ENCODE results near the gene FAM117B. TPM values are rescaled to one million over a fixed set of nuclear protein-coding genes. Genes with fewer than 3 reads are reported as not detected.

Gene FAM117B
- total RNA-seq, 1 donor from 2014 or later = 9.6 TPM

DNA sequence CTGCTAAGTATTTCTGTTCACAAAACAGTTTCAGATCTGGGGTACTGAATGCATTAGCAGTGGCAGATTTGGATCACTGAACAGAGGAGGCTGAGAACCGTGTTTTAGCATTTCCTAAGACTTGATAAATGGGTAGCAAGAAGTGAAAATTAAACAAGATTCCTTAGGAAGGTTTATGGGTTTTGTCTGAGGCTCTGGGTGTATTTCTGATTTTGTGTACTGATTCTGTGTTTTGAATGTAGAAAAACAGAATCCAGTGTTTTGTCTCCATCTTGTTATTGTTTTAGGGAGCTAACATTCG, 1.4 kb downstream of the FAM117B start:
- peak; percentile 1 for TF ChIP-seq CTCF (IDR thresholded peaks at IDR 0.05)
- Mint-ChIP-seq H3K36me3 (ENCODE audit: unreplicated experiment) (no peaks in the 10 kb centered on the region), H3K4me3 (ENCODE audit: unreplicated experiment) (peak overlapping the region; percentile 73), H3K9me3 (ENCODE audit: unreplicated experiment) (no peaks in the 10 kb centered on the region), H3K27me3 (ENCODE audit: unreplicated experiment) (no peaks in the 10 kb centered on the region), H3K27ac (ENCODE audit: unreplicated experiment) (peak overlapping the region; percentile 75), H3K4me1 (ENCODE audit: unreplicated experiment) (peaks cover 16% of the 10 kb centered on the region)
- DNase-seq (ENCODE audit: extremely low spot score, unreplicated experiment) = no peak

- H3K4me3 Mint-ChIP-seq (ENCODE audit: unreplicated experiment) = no peak overlapping the region
- peaks cover 16% of the 10 kb centered on the region for H3K4me1 Mint-ChIP-seq (ENCODE audit: unreplicated experiment)
- DNase-seq (ENCODE audit: extremely low spot score, unreplicated experiment) = no peak
- no peak for TF ChIP-seq CTCF (IDR thresholded peaks at IDR 0.05)
- no peaks in the 10 kb centered on the region for H3K9me3 Mint-ChIP-seq (ENCODE audit: unreplicated experiment)
- H3K27ac Mint-ChIP-seq (ENCODE audit: unreplicated experiment) = no peak overlapping the region
- H3K36me3 Mint-ChIP-seq (ENCODE audit: unreplicated experiment) = no peaks in the 10 kb centered on the region
- H3K27me3 Mint-ChIP-seq (ENCODE audit: unreplicated experiment) = no peaks in the 10 kb centered on the region
Measured at GRCh38 chr2:202638721-202639120, 4.0 kb downstream of the FAM117B start.

DNA sequence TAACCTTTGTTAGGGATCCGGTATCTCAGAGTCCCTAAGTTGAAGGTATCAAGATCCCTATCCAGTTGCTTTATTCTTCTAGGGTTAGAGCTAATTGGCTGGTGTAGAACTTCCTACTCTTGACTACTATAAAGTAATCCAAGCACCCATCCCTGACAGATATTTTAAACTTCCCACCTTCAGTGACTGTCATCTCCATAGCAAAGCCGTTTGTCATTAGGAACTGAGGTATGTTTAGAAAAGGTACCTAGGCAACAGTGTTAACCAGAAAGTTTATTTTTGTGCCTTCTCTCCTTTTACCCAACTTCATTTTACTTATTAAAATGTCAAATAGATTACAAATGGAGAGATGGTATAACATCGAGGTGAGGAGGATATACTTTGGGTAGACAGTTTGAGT, 4.5 kb downstream of the FAM117B start:
- no peak for DNase-seq (ENCODE audit: extremely low spot score, unreplicated experiment)
- Mint-ChIP-seq H3K27me3 (ENCODE audit: unreplicated experiment) (no peaks in the 10 kb centered on the region), H3K27ac (ENCODE audit: unreplicated experiment) (no peak overlapping the region), H3K9me3 (ENCODE audit: unreplicated experiment) (no peaks in the 10 kb centered on the region), H3K4me1 (ENCODE audit: unreplicated experiment) (peaks cover 13% of the 10 kb centered on the region), H3K4me3 (ENCODE audit: unreplicated experiment) (no peak overlapping the region), H3K36me3 (ENCODE audit: unreplicated experiment) (no peaks in the 10 kb centered on the region)
- TF ChIP-seq CTCF (IDR thresholded peaks at IDR 0.05) = no peak

GRCh38 chr2:202642567-202642966, 7.8 kb downstream of the FAM117B start:
- no peak overlapping the region for H3K27ac Mint-ChIP-seq (ENCODE audit: unreplicated experiment)
- peaks cover under 1% of the 10 kb centered on the region for H3K4me1 Mint-ChIP-seq (ENCODE audit: unreplicated experiment)
- no peak for TF ChIP-seq CTCF (IDR thresholded peaks at IDR 0.05)
- no peaks in the 10 kb centered on the region for H3K36me3 Mint-ChIP-seq (ENCODE audit: unreplicated experiment)
- no peaks in the 10 kb centered on the region for H3K9me3 Mint-ChIP-seq (ENCODE audit: unreplicated experiment)
- no peaks in the 10 kb centered on the region for H3K27me3 Mint-ChIP-seq (ENCODE audit: unreplicated experiment)
- no peak overlapping the region for H3K4me3 Mint-ChIP-seq (ENCODE audit: unreplicated experiment)
- DNase-seq (ENCODE audit: extremely low spot score, unreplicated experiment) = no peak

GRCh38 chr2:202643012-202643858, 8.5 kb downstream of the FAM117B start:
- DNase-seq (ENCODE audit: extremely low spot score, unreplicated experiment) = no peak
- Mint-ChIP-seq H3K9me3 (ENCODE audit: unreplicated experiment) (no peaks in the 10 kb centered on the region), H3K27me3 (ENCODE audit: unreplicated experiment) (no peaks in the 10 kb centered on the region), H3K4me3 (ENCODE audit: unreplicated experiment) (no peak overlapping the region), H3K36me3 (ENCODE audit: unreplicated experiment) (no peaks in the 10 kb centered on the region), H3K27ac (ENCODE audit: unreplicated experiment) (no peak overlapping the region), H3K4me1 (ENCODE audit: unreplicated experiment) (no peaks in the 10 kb centered on the region)
- TF ChIP-seq CTCF (IDR thresholded peaks at IDR 0.05) = no peak
